Renal pelvis (tissue), 12 donors: Measurements from ENCODE around the gene ELN. TPM values are rescaled to one million over a fixed set of nuclear protein-coding genes. Genes with fewer than 3 reads are reported as not detected.
"Not testable (repeated sequence)": the region's sequence is repeated elsewhere in the genome, so short reads cannot be mapped to it uniquely, and the experiment has no call there.

Experiments
- DNase-seq: peaks from one replicate; pipeline ENCODE4 v3.0.0-alpha.2; 2013
- long read RNA-seq, 16 experiments: transcript quantifications; one replicate each; lab custom pipeline, GENCODE V29; 2026
- polyA plus RNA-seq, 3 donors: library from polyadenylated mRNA; unstranded; fragments of 120-200 nt; gene quantifications; one replicate each; pipeline ENCODE4 v1.2.1, GENCODE V29; 2013; ENCODE audit not compliant: insufficient read length in 3 of 3

The ELN gene
- polyA plus RNA-seq: 100 to 1,000 TPM in 1 of 3 donors, 10 to 100 TPM in 2; 63.4 to 109 (median 66.8) TPM
- long read RNA-seq, donor 1, partial matches to known transcripts: 90 of 100 reads
- long read RNA-seq, donor 1, other reads (novel, unspliced or antisense): 5 of 100 reads
- long read RNA-seq, donor 2, transcript ELN-221 (32 exons, 2,583 nt): major isoform, 6 of 137 reads
- long read RNA-seq, donor 2, partial matches to known transcripts: 118 of 137 reads
- long read RNA-seq, donor 2, other reads (novel, unspliced or antisense): 5 of 137 reads
- long read RNA-seq, donor 3, partial matches to known transcripts: 0 of 4 reads
- long read RNA-seq, donor 3, other reads (novel, unspliced or antisense): 0 of 4 reads
- long read RNA-seq, donor 4, partial matches to known transcripts: 98 of 107 reads
- long read RNA-seq, donor 4, other reads (novel, unspliced or antisense): 0 of 107 reads
- long read RNA-seq, donor 5, partial matches to known transcripts: 20 of 23 reads
- long read RNA-seq, donor 5, other reads (novel, unspliced or antisense): 0 of 23 reads
- long read RNA-seq, donor 6, partial matches to known transcripts: 42 of 44 reads
- long read RNA-seq, donor 6, other reads (novel, unspliced or antisense): 0 of 44 reads
- long read RNA-seq, donor 7, partial matches to known transcripts: 0 of 8 reads
- long read RNA-seq, donor 7, other reads (novel, unspliced or antisense): 0 of 8 reads
- long read RNA-seq, donor 8, transcript ELN-221 (32 exons, 2,583 nt): minor isoform, 7 of 63 reads
- long read RNA-seq, donor 8, transcript ELN-209 (32 exons, 3,109 nt): major isoform, 9 of 63 reads
- long read RNA-seq, donor 8, partial matches to known transcripts: 27 of 63 reads
- long read RNA-seq, donor 8, other reads (novel, unspliced or antisense): 8 of 63 reads
- long read RNA-seq, donor 9, transcript ELN-231 (3 exons, 590 nt): major isoform, 5 of 109 reads
- long read RNA-seq, donor 9, partial matches to known transcripts: 94 of 109 reads
- long read RNA-seq, donor 9, other reads (novel, unspliced or antisense): 0 of 109 reads
- long read RNA-seq, donor 10, partial matches to known transcripts: 60 of 62 reads
- long read RNA-seq, donor 10, other reads (novel, unspliced or antisense): 0 of 62 reads
- long read RNA-seq, donor 11, partial matches to known transcripts: 0 of 1 reads
- long read RNA-seq, donor 11, other reads (novel, unspliced or antisense): 0 of 1 reads
- long read RNA-seq, donor 12, partial matches to known transcripts: 78 of 88 reads
- long read RNA-seq, donor 12, other reads (novel, unspliced or antisense): 0 of 88 reads
- long read RNA-seq, donor 13, partial matches to known transcripts: 0 of 1 reads
- long read RNA-seq, donor 13, other reads (novel, unspliced or antisense): 0 of 1 reads
- long read RNA-seq, donor 14, partial matches to known transcripts: 53 of 58 reads
- long read RNA-seq, donor 14, other reads (novel, unspliced or antisense): 0 of 58 reads
- long read RNA-seq, donor 15, transcript ELN-209 (32 exons, 3,109 nt): major isoform, 6 of 175 reads
- long read RNA-seq, donor 15, partial matches to known transcripts: 160 of 175 reads
- long read RNA-seq, donor 15, other reads (novel, unspliced or antisense): 0 of 175 reads
- long read RNA-seq, donor 16, partial matches to known transcripts: 116 of 123 reads
- long read RNA-seq, donor 16, other reads (novel, unspliced or antisense): 0 of 123 reads

- peak; percentile 77 for DNase-seq
These were observed at the start of gene ELN for GRCh38 chr7:74027683-74028320. ELN (plus strand) TSS chr7:74028173; CDS start chr7:74028188, 15 bp downstream.

- peak; percentile 59 for DNase-seq
These were observed 49.1 kb upstream of the ELN start for GRCh38 chr7:73978661-73979563.

DNA sequence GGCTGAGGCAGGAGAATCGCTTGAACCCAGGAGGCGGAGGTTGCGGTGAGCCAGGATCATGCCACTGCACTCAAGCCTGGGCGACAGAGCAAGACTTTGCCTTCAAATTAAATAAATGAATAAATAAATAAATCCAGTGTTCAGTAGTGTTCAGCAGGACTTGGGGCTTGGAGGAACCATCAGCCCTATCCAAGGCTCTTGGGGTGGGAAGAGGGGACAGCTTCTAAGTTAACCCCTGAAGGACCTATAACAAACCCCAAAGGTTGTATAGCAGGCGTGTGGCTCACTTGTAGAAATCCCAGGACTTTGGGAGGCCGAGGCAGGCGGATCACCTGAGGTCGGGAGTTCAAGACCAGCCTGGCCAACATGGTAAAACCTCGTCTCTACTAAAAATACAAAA is 48.3 kb upstream of the ELN start:
- not testable (repeated sequence) for DNase-seq

- no peak for DNase-seq
These were observed 47.8 kb upstream of the ELN start for GRCh38 chr7:73980206-73980605.

DNA sequence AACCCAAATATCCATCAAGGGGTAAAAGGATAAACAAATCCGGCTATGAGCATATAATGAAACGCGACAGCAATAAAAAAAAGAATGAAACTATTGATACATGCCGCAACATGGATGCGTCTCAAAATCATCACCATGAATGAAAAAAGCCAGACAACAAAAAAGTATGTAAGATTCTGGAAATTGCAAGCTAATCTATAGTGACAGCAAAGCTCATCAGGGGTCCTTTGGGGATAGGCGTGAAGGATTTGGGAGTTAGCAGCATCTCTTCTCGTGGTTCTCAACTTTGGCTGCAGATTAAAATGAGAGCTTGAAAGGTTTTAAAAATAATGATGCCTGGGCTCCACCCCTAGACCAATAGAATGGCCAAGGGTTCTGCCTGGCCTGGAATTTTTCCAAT is 46.0 kb upstream of the ELN start:
- no peak for DNase-seq

DNA sequence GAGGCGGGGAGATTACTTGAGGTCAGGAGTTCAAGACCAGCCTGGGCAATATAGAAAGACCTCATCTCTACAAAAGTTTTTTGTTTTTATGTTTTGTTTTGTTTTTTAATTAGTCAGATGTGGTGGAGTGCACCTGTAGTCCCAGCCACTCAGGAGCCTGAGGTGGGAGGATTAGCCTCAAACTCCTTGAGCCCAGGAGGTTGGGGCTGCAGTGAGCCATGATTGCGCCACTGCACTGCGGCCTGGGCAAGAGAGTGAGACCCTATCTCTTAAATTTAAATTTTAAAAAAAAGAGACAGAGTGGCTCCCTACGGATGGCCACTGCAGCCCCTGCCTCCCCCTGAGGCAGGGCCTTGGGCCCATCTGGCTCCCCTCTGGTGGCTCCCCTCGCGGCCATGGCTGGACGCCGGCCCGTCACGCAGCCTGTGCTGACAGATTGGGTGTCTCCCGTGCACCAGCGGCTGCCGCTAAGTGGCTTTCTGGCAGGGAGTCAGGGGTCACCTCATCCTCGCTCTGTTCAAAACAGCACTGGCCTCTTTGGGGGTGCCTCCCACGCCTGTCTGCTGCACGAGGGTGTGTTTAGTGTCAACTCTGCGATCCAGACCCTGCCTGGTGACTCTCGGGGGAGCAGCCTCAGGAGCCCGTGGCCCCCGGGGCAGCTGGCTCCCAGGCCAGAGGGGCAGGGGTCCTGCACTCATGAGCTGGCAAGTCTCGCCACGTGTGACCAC is 44.4 kb upstream of the ELN start:
- DNase-seq: no peak

DNA sequence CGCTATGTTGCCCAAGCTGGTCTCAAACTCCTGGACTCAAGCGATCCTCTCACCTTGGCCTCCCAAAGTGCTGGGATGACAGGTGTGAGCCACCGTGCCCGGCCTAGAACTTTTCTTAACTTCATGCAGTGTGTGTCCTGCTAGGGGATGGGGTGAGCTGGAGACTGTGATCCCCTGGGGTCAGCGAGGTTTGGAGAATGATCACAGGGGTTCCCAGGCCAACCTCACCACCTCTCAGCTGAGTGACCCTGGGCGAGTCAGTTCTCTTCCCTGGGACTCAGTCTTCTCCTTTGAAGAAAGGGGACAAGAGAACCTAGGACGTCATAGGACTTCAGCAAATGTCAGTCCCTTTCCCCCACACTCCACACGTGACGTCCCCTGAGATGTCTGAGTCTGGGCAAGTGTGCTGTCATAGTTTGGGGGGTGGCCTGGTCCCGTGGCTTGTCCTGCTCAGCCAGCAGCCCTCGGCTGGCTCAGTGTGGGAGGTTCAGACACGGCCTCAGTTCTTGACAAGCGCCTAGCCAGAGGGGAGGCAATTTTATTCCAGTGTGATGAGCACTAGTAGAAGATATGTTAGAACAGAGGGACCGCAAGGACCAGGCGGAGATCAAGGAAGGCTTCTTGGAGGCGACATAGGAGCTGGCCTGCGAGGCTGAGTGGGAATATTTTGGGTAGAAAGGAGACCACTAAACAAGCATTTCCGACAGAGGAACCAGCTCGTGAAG is 43.3 kb upstream of the ELN start:
- no peak for DNase-seq

DNA sequence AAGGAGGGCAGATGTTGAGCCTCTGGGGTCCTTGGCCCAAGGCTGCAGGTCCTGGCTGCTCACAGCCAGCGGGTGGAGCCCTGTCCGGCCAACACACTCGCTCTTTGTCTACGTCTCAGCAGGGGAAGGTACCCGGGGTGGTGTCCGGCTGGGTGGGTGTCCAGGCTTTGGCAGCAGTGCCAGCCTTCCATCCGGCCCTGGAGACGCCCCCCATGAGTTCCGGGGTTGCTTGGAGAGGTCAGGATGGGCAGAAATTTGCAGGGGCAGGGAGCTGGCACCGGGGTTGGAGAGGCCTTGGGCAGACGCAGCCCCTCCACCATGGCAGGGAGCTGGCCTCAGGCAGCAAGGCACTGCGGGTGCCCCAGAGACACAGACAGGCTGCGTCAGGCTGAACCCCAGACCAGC is 42.2 kb upstream of the ELN start:
- DNase-seq: no peak

- DNase-seq: no peak
These were observed 41.8 kb upstream of the ELN start for GRCh38 chr7:73986158-73986631.

- no peak for DNase-seq
These were observed 40.7 kb upstream of the ELN start for GRCh38 chr7:73987298-73987697.

DNA sequence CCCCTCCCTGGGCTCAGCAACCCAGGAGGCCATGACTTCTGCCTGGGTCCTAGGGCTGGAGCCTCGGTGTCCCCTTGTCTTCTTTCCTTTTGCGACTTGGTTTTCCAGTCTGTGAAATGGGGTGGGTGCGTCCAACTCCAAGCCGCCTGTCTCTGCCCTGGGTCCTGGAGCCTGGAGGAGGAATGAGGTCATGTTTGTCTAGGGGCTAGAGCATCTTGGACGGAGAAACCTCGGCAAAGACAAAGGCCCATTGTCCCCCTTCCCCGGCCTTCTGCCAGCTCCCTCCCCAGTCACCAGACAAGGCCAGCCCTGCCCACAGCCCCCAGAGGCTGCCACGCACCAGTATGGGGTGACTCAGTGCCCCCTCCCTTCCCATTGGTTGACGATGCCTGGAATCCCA is 39.8 kb upstream of the ELN start:
- DNase-seq: no peak

DNA sequence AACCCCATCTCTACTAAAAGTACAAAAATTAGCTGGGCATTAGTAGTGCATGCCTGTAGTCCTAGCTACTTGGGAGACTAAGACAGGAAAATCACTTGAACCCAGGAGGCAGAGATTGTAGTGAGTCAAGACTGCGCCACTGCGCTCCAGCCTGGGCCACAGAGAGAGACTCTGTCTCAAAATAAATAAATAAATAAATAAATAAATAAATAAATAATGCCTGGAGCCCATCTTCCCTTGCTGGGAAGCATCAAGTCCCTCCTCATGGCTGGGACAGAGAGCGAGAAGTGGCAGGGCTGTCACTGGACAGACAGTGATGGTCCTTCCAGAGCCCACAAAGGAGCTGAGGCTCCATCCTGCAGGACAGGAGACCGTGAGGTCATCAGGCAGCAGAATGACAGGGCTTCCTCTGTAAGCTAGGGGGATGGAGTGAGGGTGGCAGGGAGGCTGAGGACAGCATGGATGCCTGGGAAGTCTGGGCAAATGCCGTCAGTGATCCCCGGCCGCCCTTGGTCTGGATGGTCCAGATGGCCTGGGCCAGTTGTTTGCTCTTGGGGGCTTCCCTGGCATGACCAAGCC is 36.4 kb upstream of the ELN start:
- DNase-seq: no peak

DNA sequence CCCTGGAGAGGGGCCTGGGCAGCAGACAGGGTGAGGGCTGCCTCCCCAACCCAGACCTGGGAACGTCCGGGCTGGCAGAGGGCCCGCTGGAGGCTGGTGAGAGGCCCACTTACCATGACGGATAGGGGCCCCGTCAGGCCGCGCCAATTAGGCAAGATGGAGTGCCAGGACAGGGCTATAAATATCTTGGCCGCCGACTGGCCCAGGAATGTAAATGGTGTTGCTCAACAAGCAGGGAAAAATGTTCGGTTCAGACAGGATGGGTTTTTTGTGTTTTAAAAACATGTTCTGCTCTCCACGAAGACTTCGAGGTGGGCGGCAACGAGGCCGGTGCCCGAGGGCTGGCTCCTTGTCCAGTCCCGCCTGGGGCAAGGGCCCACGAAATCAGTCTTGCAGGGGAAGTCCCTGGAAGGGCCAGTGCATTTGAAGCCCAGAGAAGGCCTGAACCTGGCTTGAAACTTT is 35.8 kb upstream of the ELN start:
- DNase-seq: no peak

DNA sequence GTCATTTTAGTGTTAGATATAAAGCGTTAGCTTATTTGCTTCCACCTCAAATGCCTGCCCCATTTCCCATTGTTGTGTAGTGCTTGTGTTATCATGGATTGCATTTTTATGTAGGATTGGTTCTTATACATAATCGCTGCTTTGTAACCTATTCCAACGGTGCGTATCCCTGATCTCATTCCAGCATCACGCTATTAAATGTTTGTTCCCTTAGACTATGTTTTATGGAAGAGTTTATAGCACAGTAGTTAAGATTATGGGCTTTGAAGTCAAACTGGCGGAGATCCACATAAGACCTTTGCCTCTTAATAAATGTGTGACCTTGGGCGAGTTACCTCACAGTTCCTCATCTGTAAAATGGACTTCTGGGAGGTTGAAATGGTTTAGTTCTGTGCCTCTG is 34.0 kb upstream of the ELN start:
- DNase-seq: no peak

- DNase-seq: no peak
These were observed 33.2 kb upstream of the ELN start for GRCh38 chr7:73994761-73995160.

GRCh38 chr7:73995330-73995729 is 32.6 kb upstream of the ELN start:
- DNase-seq: no peak

DNA sequence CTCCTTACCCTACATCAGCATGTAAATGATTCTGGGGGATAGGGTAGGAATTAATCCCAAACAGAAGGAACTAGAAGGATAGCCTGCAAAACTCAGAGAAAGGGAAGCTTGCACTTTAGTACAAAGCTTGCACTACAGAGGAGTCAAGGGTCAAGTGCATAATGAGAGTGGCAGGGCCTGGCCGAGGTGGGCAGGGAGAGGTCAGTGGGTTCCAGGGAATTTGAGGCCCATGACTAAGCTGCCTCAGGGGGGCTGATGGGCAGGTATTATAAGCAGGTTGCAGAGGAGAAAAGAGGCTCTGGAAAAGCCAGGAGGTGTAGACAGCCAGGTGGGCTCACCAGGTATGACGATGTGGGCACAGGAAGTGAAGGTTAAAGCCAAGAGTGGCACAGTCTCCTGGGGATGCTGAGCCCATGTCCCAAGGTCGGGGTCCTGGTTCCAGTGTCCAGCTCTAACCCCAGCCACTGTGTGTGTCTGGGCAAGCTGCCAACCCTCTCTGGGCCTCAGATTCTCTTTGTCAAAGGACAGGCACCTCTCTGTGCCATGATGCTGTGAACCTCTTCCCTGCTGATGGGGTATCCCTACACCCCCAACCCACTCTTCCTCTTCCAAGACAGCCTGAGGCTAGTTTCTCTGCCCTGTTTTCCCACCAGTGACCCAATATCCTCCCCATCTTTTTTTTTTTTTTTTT is 32.0 kb upstream of the ELN start:
- no peak for DNase-seq
